Pulmonary artery endothelial cell (primary cell): ENCODE data around the gene KLF1. TPM values are rescaled to one million over a fixed set of nuclear protein-coding genes. Genes with fewer than 3 reads are reported as not detected.
"Not testable (repeated sequence)": the region's sequence is repeated elsewhere in the genome, so short reads cannot be mapped to it uniquely, and the experiment has no call there.

Experiments
- DNase-seq: peaks from one replicate; pipeline ENCODE4 v3.0.0-alpha.2; 2011; ENCODE audit warnings: low read depth, low spot score
- total RNA-seq: library from RNA; depleted of rRNA; stranded (reverse); fragments of >200 nt; gene quantifications from 2 replicates; pipeline ENCODE4 v1.2.3, GENCODE V29; 2014

Gene KLF1
- total RNA-seq, 1 donor from 2014 or later = not detected

GRCh38 chr19:12867120-12868099 lies 19.6 kb downstream of the KLF1 start:
- no peak for DNase-seq

GRCh38 chr19:12866416-12867119 lies 20.4 kb downstream of the KLF1 start:
- no peak for DNase-seq

GRCh38 chr19:12865746-12866415 lies 21.1 kb downstream of the KLF1 start:
- no peak for DNase-seq

GRCh38 chr19:12864721-12865715 lies 22.0 kb downstream of the KLF1 start:
- no peak for DNase-seq

- DNase-seq = no peak
Measured at GRCh38 chr19:12864143-12864542, 22.9 kb downstream of the KLF1 start.

- no peak for DNase-seq
Measured at GRCh38 chr19:12859546-12859945, 27.5 kb downstream of the KLF1 start.

GRCh38 chr19:12858041-12858928 lies 28.7 kb downstream of the KLF1 start:
- no peak for DNase-seq

- no peak for DNase-seq
Measured at GRCh38 chr19:12856653-12857052, 30.3 kb downstream of the KLF1 start.

- DNase-seq = no peak
Measured at GRCh38 chr19:12847159-12848139, 39.6 kb downstream of the KLF1 start.

- not testable (repeated sequence) for DNase-seq
Measured at GRCh38 chr19:12846613-12847012, 40.4 kb downstream of the KLF1 start.

GRCh38 chr19:12843999-12844732 lies 42.8 kb downstream of the KLF1 start:
- no peak for DNase-seq

- no peak for DNase-seq
Measured at GRCh38 chr19:12843328-12843727, 43.7 kb downstream of the KLF1 start.

GRCh38 chr19:12842511-12842910 lies 44.5 kb downstream of the KLF1 start:
- no peak for DNase-seq

- DNase-seq = no peak
Measured at GRCh38 chr19:12841094-12841493, 45.9 kb downstream of the KLF1 start.

- DNase-seq = no peak
Measured at GRCh38 chr19:12840091-12841079, 46.6 kb downstream of the KLF1 start.
